Mammary epithelial cell (primary cell): ENCODE data around the gene GM2A.

Experiments
- EZH2 ChIP-seq: IDR thresholded peaks from 2 replicates; pipeline ENCODE4 v1.6.1; 2012; ENCODE audit warnings: low read length, inconsistent platforms, borderline replicate concordance
- TF ChIP-seq, protein P1 (sequence below), 2 donors: IDR thresholded peaks in 1 of 2; conservative IDR thresholded peaks in 1 of 2; 2 replicates each; pipeline ENCODE4 v1.5.1; 2011 to 2012; ENCODE audit warnings: inconsistent platforms in 2 of 2, low read length in 2 of 2, mild to moderate bottlenecking in 2 of 2, control low read depth in 1 of 2, low read depth in 1 of 2; ENCODE audit not compliant: insufficient read depth in 1 of 2; ENCODE audit errors: extremely low read depth in 1 of 2

DNA sequence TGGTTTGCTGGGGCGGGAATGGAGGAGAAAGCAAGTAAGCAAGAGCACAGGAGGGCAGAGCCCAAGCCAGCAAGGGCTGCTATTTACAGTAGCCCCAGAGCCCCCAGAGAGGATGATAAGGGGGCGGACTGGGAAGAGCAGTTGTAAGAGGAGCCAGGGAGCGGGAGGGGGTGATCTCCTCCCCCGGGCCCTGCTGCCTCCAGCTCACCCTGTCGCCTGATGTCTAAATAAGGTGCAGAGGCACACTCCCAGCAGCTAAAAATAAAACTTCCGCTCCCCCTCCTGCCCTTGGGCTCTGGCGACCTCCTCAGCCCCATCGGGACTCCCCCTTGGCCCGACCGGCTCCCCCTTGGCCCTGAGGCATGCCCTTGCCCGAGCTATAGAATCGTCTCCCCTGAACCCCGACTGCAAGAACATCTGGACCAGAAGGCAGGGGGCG, 14.7 kb upstream of the GM2A start:
- TF ChIP-seq, protein P1, sequence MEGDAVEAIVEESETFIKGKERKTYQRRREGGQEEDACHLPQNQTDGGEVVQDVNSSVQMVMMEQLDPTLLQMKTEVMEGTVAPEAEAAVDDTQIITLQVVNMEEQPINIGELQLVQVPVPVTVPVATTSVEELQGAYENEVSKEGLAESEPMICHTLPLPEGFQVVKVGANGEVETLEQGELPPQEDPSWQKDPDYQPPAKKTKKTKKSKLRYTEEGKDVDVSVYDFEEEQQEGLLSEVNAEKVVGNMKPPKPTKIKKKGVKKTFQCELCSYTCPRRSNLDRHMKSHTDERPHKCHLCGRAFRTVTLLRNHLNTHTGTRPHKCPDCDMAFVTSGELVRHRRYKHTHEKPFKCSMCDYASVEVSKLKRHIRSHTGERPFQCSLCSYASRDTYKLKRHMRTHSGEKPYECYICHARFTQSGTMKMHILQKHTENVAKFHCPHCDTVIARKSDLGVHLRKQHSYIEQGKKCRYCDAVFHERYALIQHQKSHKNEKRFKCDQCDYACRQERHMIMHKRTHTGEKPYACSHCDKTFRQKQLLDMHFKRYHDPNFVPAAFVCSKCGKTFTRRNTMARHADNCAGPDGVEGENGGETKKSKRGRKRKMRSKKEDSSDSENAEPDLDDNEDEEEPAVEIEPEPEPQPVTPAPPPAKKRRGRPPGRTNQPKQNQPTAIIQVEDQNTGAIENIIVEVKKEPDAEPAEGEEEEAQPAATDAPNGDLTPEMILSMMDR (conservative IDR thresholded peaks at IDR 0.05 in 1 of 2, IDR thresholded peaks at IDR 0.05 in 1 of 2; ENCODE audit: extremely low read depth in 1 of 2, insufficient read depth in 1 of 2, low read depth in 1 of 2, low read length in 2 of 2), result no peak
- no peak for TF ChIP-seq EZH2
